Activated B cell treated with CpG ODN at 0.5 μM for 24 hours (primary cell): ENCODE measurements around the gene PLCL2. TPM values are rescaled to one million over a fixed set of nuclear protein-coding genes. Genes with fewer than 3 reads are reported as not detected.

Experiments used
- ATAC-seq: fragments of 200-7000 bp; cut with Tn5 transposase; one replicate; pipeline ENCODE4 v1.10.0; 2021; ENCODE audit warnings: low read depth, mild to moderate bottlenecking, moderate library complexity
- CTCF ChIA-PET: fragments of 350-600 bp; sonication (Branson Sonifier 250); formaldehyde crosslinking; loops from one replicate; lab custom pipeline; 2021; ENCODE audit warnings: antibody characterized with exemption; lab: Charles Lee
- POLR2A ChIA-PET: fragments of 350-600 bp; sonication (Branson Sonifier 250); formaldehyde crosslinking; loops from one replicate; lab custom pipeline; 2021; ENCODE audit warnings: antibody characterized with exemption; lab: Charles Lee
- DNase-seq: peaks from one replicate; pipeline ENCODE4 v3.0.0; 2022
- H3K27ac Mint-ChIP-seq: one replicate; pipeline ENCODE4 v1.8.0; 2020; ENCODE audit warnings: mixed read lengths
- H3K27me3 Mint-ChIP-seq: one replicate; pipeline ENCODE4 v1.8.0; 2021; ENCODE audit warnings: mixed read lengths
- H3K36me3 Mint-ChIP-seq: one replicate; pipeline ENCODE4 v1.8.0; 2021; ENCODE audit warnings: low read depth, mixed read lengths
- H3K4me1 Mint-ChIP-seq: one replicate; pipeline ENCODE4 v1.8.0; 2021; ENCODE audit warnings: mixed read lengths
- H3K4me3 Mint-ChIP-seq: one replicate; pipeline ENCODE4 v1.8.0; 2020; ENCODE audit warnings: mild to moderate bottlenecking, mixed read lengths
- H3K9me3 Mint-ChIP-seq: one replicate; pipeline ENCODE4 v1.8.0; 2020; ENCODE audit warnings: mixed read lengths
- intact Hi-C: fragments of 100-400 bp; cut with micrococcal nuclease; formaldehyde crosslinking; loops from one replicate; pipeline ENCODE4 v1.15.1; 2024
- total RNA-seq: library from RNA; stranded (reverse); gene quantifications from 2 replicates; pipeline ENCODE4 v1.2.3, GENCODE V29; 2022
- TF ChIP-seq, protein P1 (sequence below): fragments of 200-600 bp; IDR thresholded peaks from one replicate; pipeline ENCODE4 v1.8.0; 2022; ENCODE audit warnings: antibody characterized with exemption, mild to moderate bottlenecking

The PLCL2 gene
- total RNA-seq, 1 donor from 2014 or later: 40.0 TPM

- Mint-ChIP-seq H3K9me3 (peaks cover under 1% of the 10 kb centered on the region), H3K27ac (peak overlapping the region; percentile 51), H3K4me3 (no peak overlapping the region), H3K4me1 (peaks cover 80% of the 10 kb centered on the region), H3K27me3 (no peaks in the 10 kb centered on the region), H3K36me3 (peaks cover 3% of the 10 kb centered on the region)
- no peak for ATAC-seq
- ChIA-PET POLR2A (interaction anchor here (0.8 to 1.8 kb wide), 4 partner anchors 11 to 833 kb away, joined by 3 to 8 read pairs (median 5); partner anchors contain the start of gene TBC1D5), CTCF (no interaction called here)
- intact Hi-C loops: no loop called here
- TF ChIP-seq, protein P1, sequence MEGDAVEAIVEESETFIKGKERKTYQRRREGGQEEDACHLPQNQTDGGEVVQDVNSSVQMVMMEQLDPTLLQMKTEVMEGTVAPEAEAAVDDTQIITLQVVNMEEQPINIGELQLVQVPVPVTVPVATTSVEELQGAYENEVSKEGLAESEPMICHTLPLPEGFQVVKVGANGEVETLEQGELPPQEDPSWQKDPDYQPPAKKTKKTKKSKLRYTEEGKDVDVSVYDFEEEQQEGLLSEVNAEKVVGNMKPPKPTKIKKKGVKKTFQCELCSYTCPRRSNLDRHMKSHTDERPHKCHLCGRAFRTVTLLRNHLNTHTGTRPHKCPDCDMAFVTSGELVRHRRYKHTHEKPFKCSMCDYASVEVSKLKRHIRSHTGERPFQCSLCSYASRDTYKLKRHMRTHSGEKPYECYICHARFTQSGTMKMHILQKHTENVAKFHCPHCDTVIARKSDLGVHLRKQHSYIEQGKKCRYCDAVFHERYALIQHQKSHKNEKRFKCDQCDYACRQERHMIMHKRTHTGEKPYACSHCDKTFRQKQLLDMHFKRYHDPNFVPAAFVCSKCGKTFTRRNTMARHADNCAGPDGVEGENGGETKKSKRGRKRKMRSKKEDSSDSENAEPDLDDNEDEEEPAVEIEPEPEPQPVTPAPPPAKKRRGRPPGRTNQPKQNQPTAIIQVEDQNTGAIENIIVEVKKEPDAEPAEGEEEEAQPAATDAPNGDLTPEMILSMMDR: no peak
- no peak for DNase-seq
Measured at GRCh38 chr3:16909802-16910201, 25.0 kb downstream of the PLCL2 start.

DNA sequence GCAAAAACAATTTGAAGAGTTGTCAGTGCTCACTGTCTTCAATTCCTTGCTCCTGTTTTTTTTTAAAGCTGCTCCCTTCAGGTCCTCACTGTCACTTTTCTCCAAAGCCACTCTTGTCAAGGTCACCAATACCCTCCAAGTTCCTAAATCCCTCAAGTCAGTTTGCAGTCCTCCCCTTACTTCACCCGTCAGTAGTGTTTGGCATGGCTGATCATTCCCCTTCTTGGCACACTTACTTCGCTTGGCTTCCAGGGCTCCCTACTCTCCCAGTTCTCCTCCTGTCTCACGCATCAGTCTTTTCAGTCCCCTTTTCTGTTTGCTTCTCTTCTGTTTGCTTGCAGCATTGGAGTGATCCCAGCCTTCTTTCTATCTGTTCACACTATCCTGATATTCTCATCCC is 25.5 kb downstream of the PLCL2 start:
- H3K27ac Mint-ChIP-seq: peak overlapping the region; percentile 51
- no peaks in the 10 kb centered on the region for H3K9me3 Mint-ChIP-seq
- TF ChIP-seq, protein P1: no peak
- intact Hi-C loops: no loop called here
- ChIA-PET POLR2A (no interaction called here), CTCF (no interaction called here)
- no peaks in the 10 kb centered on the region for H3K36me3 Mint-ChIP-seq
- no peak for ATAC-seq
- peaks cover 80% of the 10 kb centered on the region for H3K4me1 Mint-ChIP-seq
- no peak overlapping the region for H3K4me3 Mint-ChIP-seq
- no peak for DNase-seq
- H3K27me3 Mint-ChIP-seq: no peaks in the 10 kb centered on the region

DNA sequence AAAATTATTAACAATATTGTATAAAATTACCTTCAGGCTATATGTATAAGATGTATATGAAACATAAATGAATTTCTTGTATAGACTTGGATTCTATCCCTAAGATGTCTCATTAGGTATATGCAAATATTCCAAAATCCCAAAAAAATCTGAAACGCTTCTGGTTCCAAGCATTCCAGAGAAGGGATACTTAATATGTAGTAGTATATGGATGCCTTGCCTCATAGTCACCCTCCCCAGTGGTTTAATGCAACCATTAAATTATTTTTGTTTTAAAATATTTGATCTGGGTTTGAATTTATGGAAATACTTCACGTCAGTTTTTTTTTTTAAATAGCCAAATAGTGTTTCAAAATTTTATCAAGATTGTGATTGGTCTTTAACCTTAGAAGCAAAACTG is 27.2 kb downstream of the PLCL2 start:
- TF ChIP-seq, protein P1: no peak
- Mint-ChIP-seq H3K4me1 (peaks cover 82% of the 10 kb centered on the region), H3K9me3 (no peaks in the 10 kb centered on the region), H3K27me3 (no peaks in the 10 kb centered on the region), H3K36me3 (no peaks in the 10 kb centered on the region), H3K27ac (peak overlapping the region; percentile 92), H3K4me3 (peak overlapping the region; percentile 47)
- ATAC-seq: no peak
- ChIA-PET POLR2A (no interaction called here), CTCF (no interaction called here)
- DNase-seq: no peak
- intact Hi-C loops: loop anchor here (1.0 to 2.0 kb wide), 6 partner anchors 8 to 111 kb away; partner anchors contain the start of gene PLCL2

DNA sequence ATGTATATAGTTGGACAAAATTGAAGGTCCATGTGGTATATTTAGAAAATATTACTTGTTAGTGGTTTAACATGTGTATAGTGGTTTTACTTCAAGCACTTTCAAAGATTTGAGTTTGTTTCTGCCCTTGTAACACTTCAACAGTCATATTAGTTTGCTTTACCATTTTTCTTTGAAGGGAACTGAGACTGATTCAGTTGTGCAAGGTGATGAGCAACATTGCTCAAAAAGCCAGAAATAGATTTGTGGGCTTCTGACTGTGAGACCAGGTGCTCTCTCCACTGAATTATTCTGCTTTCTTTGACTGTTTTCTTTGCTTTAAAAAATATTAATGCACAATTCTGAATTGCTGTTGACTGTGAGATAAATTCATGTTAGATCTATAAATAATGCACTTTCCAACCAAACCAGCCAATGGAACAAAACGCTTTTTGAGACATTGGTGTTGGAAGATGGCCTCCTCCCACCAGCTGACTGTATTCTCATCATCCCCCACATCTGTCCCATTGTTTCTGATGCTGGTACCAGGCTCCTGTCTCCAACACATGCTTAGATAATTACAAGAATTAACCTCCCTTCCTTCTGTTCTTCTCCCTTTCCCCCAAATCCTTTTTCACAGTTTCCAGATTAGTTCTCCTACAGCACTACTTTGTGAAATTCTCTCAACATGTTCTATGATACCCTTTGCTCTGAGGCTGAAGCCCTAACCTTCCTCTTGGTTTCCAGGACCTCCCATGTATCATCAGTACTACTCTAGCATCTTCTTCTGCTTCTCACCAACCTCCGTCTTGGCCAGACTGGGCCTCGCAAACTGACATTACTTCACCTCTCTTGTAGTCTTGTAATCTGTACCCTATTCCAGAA is 27.9 kb downstream of the PLCL2 start:
- TF ChIP-seq, protein P1: no peak
- peak overlapping the region; percentile 92 for H3K27ac Mint-ChIP-seq
- ChIA-PET CTCF (no interaction called here), POLR2A (interaction anchor here (1.0 to 1.9 kb wide), 2 partner anchors 19 to 28 kb away, joined by 3 to 10 read pairs; partner anchors contain the start of gene PLCL2)
- peaks cover 84% of the 10 kb centered on the region for H3K4me1 Mint-ChIP-seq
- peak overlapping the region; percentile 47 for H3K4me3 Mint-ChIP-seq
- peak; percentile 85 for ATAC-seq
- no peaks in the 10 kb centered on the region for H3K36me3 Mint-ChIP-seq
- no peaks in the 10 kb centered on the region for H3K9me3 Mint-ChIP-seq
- no peak for DNase-seq
- no peaks in the 10 kb centered on the region for H3K27me3 Mint-ChIP-seq
- intact Hi-C loops: loop anchor here (1.0 to 2.0 kb wide), 6 partner anchors 8 to 111 kb away; partner anchors contain the start of gene PLCL2

GRCh38 chr3:16913264-16913580 is 28.5 kb downstream of the PLCL2 start:
- no peak for ATAC-seq
- peak overlapping the region; percentile 92 for H3K27ac Mint-ChIP-seq
- no peaks in the 10 kb centered on the region for H3K9me3 Mint-ChIP-seq
- no peaks in the 10 kb centered on the region for H3K27me3 Mint-ChIP-seq
- no peaks in the 10 kb centered on the region for H3K36me3 Mint-ChIP-seq
- intact Hi-C loops: loop anchor here (2.0 kb wide), 1 partner anchor 14 kb away; no protein-coding TSS in a partner anchor
- CTCF ChIA-PET: no interaction called here
- peaks cover 86% of the 10 kb centered on the region for H3K4me1 Mint-ChIP-seq
- peak overlapping the region; percentile 47 for H3K4me3 Mint-ChIP-seq
- TF ChIP-seq, protein P1: no peak
- POLR2A ChIA-PET: interaction anchor here (1.0 to 2.1 kb wide), 3 partner anchors 8 to 29 kb away, joined by 3 to 10 read pairs (median 5); partner anchors contain the start of gene PLCL2
- DNase-seq: no peak
